ENCODE measurements around the gene TATDN3.

DNA sequence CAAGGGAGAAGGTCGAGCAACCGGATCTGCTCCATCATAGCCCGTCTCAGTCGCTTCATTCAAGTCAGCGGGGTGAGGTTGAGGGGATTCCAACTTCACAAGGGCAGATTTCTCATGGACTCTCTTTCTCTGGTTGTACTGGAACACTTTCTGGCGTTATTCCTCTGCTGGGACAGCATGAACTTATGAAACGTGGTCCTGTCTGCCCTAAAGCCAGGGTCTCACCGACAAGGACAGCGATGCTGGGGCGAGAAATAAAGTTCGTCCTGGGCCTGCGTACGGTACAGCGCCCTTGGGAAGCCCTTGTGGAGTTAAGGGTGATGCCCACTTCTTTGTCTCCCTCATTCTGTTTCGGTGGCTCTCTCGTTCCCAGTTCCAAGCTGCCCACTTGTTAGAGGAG, 65.1 kb downstream of the TATDN3 start:
- no peak for TF ChIP-seq POLR2AphosphoS5 (IDR thresholded peaks at IDR 0.05)
- TF ChIP-seq, protein P1, sequence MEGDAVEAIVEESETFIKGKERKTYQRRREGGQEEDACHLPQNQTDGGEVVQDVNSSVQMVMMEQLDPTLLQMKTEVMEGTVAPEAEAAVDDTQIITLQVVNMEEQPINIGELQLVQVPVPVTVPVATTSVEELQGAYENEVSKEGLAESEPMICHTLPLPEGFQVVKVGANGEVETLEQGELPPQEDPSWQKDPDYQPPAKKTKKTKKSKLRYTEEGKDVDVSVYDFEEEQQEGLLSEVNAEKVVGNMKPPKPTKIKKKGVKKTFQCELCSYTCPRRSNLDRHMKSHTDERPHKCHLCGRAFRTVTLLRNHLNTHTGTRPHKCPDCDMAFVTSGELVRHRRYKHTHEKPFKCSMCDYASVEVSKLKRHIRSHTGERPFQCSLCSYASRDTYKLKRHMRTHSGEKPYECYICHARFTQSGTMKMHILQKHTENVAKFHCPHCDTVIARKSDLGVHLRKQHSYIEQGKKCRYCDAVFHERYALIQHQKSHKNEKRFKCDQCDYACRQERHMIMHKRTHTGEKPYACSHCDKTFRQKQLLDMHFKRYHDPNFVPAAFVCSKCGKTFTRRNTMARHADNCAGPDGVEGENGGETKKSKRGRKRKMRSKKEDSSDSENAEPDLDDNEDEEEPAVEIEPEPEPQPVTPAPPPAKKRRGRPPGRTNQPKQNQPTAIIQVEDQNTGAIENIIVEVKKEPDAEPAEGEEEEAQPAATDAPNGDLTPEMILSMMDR (IDR thresholded peaks at IDR 0.05), result no peak
